ENCODE measurements around the gene DCP2.

DCP2 gene

GRCh38 chr5:113050721-113051382 is 74.3 kb downstream of the DCP2 start:
- H2AFZ ChIP-seq (ENCODE audit: low read length): no peak overlapping the region
- no peaks in the 10 kb centered on the region for H3K79me2 ChIP-seq (ENCODE audit: insufficient read depth, low read length)
- no peaks in the 10 kb centered on the region for H3K9me2 ChIP-seq (ENCODE audit: low read depth, low read length)
- no peak overlapping the region for H3K4me3 ChIP-seq (ENCODE audit: low read depth, low read length, poor library complexity, severe bottlenecking)
- no peak overlapping the region for H3K27ac ChIP-seq (ENCODE audit: low read depth, low read length, poor library complexity, severe bottlenecking)
- H4K20me1 ChIP-seq (ENCODE audit: insufficient read depth, low read length): no peaks in the 10 kb centered on the region
- peaks cover 6% of the 10 kb centered on the region for H3K4me1 ChIP-seq (ENCODE audit: insufficient read depth, low read length, severe bottlenecking)
- H3K9ac ChIP-seq (ENCODE audit: low read length): no peak overlapping the region
- H3K36me3 ChIP-seq (ENCODE audit: insufficient read depth, low read length): no peaks in the 10 kb centered on the region
- no peaks in the 10 kb centered on the region for H3K9me3 ChIP-seq (ENCODE audit: low read length)
- no peaks in the 10 kb centered on the region for H3K27me3 ChIP-seq (ENCODE audit: insufficient read depth, low read length)
- H3F3A ChIP-seq (ENCODE audit: insufficient read depth, low read length): no peaks in the 10 kb centered on the region
- no peak for TF ChIP-seq CTCF (IDR thresholded peaks at IDR 0.05; ENCODE audit: low read length)
- no peak overlapping the region for H3K4me2 ChIP-seq (ENCODE audit: low read length)

- no peak overlapping the region for H3K27ac ChIP-seq (ENCODE audit: low read depth, low read length, poor library complexity, severe bottlenecking)
Observed at GRCh38 chr5:113052041-113052795, 75.6 kb downstream of the DCP2 start.

GRCh38 chr5:113053511-113053995 is 77.0 kb downstream of the DCP2 start:
- Histone ChIP-seq H3K4me2 (ENCODE audit: low read length) (no peak overlapping the region), H3K36me3 (ENCODE audit: insufficient read depth, low read length) (no peaks in the 10 kb centered on the region), H3K9me3 (ENCODE audit: low read length) (no peaks in the 10 kb centered on the region), H3F3A (ENCODE audit: insufficient read depth, low read length) (no peaks in the 10 kb centered on the region), H3K9me2 (ENCODE audit: low read depth, low read length) (no peaks in the 10 kb centered on the region), H2AFZ (ENCODE audit: low read length) (no peak overlapping the region), H3K79me2 (ENCODE audit: insufficient read depth, low read length) (no peaks in the 10 kb centered on the region), H3K4me3 (ENCODE audit: low read depth, low read length, poor library complexity, severe bottlenecking) (no peak overlapping the region), H4K20me1 (ENCODE audit: insufficient read depth, low read length) (no peaks in the 10 kb centered on the region), H3K9ac (ENCODE audit: low read length) (no peak overlapping the region), H3K27me3 (ENCODE audit: insufficient read depth, low read length) (no peaks in the 10 kb centered on the region), H3K27ac (ENCODE audit: low read depth, low read length, poor library complexity, severe bottlenecking) (no peak overlapping the region), H3K4me1 (ENCODE audit: insufficient read depth, low read length, severe bottlenecking) (no peaks in the 10 kb centered on the region)
- no peak for TF ChIP-seq CTCF (IDR thresholded peaks at IDR 0.05; ENCODE audit: low read length)

More at GRCh38 chr5:113052041-113052795, 75.6 kb downstream of the DCP2 start:
- Histone ChIP-seq H3K4me2 (ENCODE audit: low read length) (no peak overlapping the region), H4K20me1 (ENCODE audit: insufficient read depth, low read length) (no peaks in the 10 kb centered on the region), H3K4me3 (ENCODE audit: low read depth, low read length, poor library complexity, severe bottlenecking) (no peak overlapping the region), H3K9me2 (ENCODE audit: low read depth, low read length) (no peaks in the 10 kb centered on the region), H3K79me2 (ENCODE audit: insufficient read depth, low read length) (no peaks in the 10 kb centered on the region), H3K4me1 (ENCODE audit: insufficient read depth, low read length, severe bottlenecking) (peaks cover 6% of the 10 kb centered on the region), H3F3A (ENCODE audit: insufficient read depth, low read length) (no peaks in the 10 kb centered on the region), H3K36me3 (ENCODE audit: insufficient read depth, low read length) (no peaks in the 10 kb centered on the region), H3K27me3 (ENCODE audit: insufficient read depth, low read length) (no peaks in the 10 kb centered on the region), H2AFZ (ENCODE audit: low read length) (no peak overlapping the region), H3K9ac (ENCODE audit: low read length) (no peak overlapping the region), H3K9me3 (ENCODE audit: low read length) (no peaks in the 10 kb centered on the region)
- TF ChIP-seq CTCF (IDR thresholded peaks at IDR 0.05; ENCODE audit: low read length): no peak
- no peak for TF ChIP-seq EZH2 (IDR thresholded peaks at IDR 0.05; ENCODE audit: borderline replicate concordance, low read length)

Measured in OCI-LY1 (cell line).